GM19035 (cell line): ENCODE results near the gene ALDH1B1.
A peak's percentile ranks its signal among the peaks of the same experiment; 100 is the strongest.
"Not testable (repeated sequence)": the region's sequence is repeated elsewhere in the genome, so short reads cannot be mapped to it uniquely, and the experiment has no call there.

Experiments used
- ATAC-seq: cut with Tn5 transposase; IDR thresholded peaks from one replicate; pipeline ENCODE4 v1.9.1; 2021; ENCODE audit not compliant: unreplicated experiment

ALDH1B1 gene

DNA sequence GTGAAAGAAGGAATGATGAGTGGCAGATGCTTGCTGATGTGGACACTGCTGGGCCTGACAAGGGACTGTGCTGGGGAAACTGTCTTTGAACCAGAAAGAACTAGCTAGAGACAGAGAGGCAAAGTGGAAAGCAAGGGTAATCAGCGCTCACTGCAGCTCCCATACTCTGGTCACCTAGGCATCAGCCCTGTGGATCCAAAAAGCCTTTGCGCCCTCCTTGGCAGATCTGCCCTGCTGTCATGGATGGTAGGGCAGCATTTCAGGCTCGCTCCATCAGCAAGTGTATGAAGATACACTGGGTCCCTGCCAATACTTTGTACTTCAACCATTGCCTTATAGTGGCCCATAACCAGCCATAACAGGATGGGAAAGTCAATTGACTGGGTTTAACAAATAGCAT is 6.6 kb upstream of the ALDH1B1 start:
- ATAC-seq, result no peak

DNA sequence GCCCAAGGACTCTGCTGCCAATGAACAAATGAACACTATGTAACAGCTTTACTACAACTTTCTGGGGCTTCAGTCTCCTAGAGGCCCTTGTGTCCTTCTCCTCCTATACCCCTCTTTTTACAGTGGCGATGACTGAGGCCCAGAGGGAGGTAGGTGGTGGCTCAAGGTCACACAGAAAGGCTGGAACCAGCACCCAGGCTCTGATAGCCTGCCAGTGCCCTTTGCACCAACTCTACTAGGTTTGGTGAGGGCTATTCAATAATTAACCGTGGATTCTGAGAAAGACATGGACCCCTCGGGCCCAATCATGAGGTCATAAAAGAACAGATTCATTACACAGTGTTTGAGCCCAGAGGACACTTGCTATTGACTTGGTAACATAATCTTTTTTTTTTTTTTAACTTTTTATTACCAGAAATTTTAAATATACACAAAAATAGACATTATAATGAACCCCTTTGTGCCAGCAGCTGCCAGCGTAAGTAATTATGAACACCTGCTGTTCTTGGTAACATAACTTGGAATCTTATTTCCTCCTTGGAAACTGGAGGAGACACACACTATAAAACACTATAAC is 6.1 kb upstream of the ALDH1B1 start:
- ATAC-seq, result no peak

DNA sequence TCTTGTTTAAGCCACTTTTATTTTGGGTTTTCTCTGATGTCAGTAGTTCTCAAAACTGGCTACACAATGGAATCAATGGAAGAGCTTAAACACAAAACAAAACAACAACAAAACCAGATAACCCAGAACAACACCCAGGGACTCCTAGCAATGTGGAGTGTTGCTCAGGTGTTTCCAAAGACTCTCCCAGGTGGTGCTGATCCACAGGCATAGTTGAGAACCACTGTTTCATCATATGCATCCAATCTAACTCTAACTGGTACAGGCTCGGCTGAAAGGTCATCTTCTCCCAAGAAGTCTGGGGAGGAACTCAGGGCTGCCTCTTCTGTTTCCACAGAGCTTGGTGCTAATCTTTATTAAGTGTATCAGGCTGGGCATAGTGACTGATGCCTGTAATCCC is 5.4 kb upstream of the ALDH1B1 start:
- no peak for ATAC-seq

DNA sequence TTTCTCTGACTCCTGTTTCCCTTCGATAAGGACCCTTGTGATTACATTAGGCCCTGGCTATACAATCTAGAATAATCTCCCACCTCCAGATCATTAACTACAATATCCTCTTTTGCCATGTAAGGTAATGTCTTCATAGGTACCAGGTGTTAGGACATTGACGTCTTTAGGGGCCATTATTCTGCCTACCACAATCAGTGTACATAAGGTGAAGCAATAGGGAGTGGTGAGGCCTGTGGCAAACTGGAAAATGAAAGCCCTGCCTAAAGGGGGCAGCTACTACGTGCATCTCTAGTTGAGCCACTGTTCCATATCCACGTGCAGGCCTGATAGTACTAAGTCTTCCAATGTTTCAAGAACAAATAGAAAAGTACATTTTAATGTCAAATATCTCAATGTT is 4.8 kb upstream of the ALDH1B1 start:
- ATAC-seq, result no peak

DNA sequence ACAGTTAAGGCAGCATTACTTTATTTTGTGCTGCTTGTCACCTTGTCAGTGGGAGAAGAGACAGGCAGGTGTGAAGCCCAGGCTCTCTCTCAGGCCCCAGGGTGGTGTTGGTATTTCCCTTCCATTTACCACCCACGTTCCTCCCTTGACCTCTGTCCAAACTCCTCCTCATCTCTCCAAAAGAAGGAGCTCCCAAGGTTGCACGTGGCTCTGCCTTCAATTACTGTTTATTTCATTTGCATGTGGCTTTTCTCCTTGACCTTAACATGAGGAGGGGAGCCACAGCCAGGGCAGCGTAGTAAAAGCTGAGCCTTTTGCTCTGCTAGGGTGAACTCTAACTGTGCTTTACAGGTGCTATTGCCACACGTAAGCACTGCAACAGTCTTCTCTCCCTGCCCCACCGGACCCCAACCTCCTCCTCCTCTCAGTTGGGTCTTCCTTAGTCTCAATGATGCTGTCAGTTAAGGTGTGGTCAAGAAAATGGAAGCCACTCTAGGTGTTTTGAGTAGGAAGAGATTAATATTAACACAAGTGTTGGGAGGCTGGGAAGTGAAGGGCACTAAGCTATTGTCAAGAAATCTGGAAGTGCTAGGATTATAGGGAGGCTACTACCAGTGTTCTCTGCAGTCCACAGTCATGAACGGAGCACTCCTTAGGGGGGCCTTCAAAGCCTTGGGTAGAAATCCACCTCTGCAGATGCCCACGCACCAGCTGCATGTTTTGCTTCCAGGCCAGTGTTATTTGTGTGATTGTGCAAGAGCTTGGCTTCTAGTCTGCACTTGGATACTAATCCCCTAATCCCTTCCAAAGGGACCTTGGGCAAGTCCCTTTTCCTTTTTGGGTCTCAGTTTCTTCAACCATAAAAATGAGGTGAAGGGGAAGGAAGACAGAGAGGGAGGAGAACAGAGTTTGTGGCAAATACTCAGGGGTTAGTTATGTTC is 3.9 kb upstream of the ALDH1B1 start:
- ATAC-seq, result no peak

DNA sequence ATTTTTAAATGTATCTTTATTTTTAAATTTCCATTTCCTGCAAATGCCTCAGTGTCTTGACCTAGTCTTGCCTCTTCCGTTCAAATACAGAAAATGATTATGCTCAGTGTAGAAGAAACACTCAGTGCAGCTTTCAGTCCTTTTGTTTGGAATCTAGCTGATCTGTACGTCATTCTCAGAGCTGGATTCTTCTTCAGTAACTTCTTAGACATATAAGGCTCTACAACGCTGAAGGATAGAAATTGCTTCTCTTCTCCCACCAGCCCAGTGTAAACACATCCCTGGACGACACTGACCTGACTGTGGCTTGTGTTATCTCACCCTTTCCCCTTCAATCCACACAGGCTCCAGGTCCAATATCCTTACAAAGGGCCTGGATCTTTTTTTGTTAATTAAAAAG is 3.2 kb upstream of the ALDH1B1 start:
- no peak for ATAC-seq

DNA sequence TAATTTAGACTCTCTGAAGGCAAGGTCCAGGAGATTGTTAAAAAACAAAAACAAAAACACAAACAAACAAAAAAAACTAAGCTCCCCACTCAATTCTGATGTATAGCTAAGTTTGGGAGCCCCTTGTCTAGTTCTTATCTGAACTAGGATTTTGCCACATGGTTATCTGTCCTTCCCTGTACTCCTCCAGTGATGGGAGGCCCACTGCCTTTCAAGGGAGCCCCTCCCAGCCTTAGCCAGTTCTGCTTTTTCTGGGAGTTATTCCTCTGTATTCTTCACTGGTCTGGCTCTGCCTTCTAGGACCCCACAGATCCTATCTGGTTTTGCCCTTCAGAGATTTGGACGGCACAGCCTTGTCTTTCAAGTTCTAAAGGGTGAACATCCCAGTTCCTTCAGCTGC is 2.1 kb upstream of the ALDH1B1 start:
- no peak for ATAC-seq

DNA sequence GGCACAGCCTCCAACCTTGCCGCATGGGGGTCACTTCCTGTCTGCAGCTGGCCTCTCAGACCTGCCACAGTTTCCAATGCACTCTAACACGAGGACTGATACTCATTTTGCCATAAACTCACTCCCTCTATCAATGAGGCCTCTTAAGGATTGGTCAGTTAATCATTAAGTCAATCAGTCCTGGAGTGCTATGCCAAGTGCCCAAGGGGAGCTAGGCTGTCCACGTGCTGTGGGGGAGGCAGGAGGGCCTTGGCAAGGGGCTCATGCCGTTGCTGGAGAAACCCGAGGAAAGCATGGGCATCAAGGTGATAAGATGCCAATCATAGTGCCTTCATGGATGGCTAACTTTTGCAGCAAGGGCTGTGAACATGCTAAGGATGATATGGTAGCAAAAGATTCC is 1.7 kb upstream of the ALDH1B1 start:
- ATAC-seq, result no peak

DNA sequence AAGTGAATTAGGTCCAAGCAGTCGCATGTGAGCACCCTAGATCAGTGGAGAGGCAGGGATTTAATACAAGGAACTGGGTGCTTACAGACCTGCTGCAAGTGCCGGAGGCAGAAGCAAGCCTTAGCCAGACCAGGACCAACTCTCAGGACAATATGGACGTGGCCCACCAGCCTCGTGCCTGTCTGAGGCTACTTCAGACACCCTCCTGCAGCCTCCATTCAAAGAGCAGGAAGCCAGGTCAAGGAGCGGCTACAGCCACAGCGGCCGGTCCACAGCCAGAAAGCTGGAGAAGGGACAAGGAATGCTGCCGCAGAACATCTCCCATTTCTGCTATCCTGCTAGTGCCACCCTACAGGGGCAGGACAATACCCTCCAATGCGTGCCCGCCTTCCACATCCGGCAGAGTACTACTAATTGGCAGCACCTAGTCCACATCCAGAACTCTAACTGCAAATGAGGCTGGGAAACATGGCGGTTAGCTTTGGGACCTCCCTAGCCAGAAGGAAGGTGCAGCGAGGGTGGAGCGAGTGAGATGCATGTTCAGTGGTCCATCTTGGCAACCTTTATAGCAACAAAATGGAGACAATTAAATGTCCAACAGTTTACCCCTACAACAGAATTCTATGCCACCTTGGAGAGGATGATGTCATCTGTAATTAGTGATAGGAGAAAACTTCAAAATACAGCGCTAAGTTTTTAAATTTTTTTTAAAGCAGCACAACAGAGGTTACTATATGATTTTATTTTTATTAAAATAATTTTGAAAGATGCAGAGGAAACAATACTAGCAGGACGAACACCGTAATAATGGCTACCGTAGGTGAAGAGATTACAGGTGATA is 1.0 kb upstream of the ALDH1B1 start:
- ATAC-seq, result no peak

DNA sequence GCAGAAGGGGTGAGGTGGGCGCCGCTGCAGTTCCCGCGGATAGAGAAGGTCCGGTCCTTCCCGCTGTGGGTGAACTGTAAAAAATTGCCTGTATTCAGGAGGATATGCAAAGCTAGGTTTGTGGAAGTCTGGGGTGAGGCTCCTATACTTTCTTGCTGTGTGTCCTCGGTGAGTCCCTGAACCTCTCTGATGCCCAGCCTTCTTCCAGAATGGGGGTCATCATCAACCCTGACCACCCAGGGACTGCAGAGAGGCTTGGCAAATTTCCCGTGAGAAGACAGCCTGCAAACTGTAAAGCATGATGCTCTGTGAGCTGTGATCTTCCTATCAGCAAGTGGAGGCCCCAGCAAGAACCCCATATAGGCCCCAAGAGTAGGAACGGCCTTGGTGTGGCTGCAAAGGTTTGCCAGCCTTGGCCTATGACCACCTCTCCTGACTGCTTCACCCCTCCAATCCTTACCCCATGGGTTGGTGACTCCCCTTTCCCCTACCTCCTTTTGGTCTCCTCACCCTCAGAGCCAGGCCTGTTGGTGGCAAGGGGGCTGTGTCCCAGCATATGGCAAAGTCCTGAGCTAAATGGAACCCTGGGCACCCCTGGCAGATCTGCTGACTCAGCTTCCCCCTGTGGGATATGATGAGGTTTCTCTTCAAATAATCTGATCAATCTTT is 760 bp downstream of the ALDH1B1 start:
- ATAC-seq, result no peak

DNA sequence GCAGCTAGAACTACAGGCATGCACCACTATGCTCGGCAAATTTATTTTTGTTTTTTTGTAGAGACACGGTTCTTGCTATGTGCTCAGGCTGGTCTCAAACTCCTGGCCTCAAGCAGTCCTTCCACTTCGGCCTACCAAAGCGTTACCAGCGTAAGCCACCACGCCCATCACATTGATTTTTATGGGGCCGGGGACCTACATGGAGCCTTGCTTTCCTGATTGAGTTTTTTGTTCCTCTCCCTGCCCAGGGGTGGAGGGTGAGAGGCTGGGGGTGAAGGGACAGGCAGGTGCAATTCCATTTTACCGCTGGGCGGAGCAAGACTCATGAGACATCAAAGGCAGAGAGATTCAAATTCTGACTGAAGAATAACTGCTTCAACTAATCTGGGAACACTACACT is 1.9 kb downstream of the ALDH1B1 start:
- no peak for ATAC-seq

DNA sequence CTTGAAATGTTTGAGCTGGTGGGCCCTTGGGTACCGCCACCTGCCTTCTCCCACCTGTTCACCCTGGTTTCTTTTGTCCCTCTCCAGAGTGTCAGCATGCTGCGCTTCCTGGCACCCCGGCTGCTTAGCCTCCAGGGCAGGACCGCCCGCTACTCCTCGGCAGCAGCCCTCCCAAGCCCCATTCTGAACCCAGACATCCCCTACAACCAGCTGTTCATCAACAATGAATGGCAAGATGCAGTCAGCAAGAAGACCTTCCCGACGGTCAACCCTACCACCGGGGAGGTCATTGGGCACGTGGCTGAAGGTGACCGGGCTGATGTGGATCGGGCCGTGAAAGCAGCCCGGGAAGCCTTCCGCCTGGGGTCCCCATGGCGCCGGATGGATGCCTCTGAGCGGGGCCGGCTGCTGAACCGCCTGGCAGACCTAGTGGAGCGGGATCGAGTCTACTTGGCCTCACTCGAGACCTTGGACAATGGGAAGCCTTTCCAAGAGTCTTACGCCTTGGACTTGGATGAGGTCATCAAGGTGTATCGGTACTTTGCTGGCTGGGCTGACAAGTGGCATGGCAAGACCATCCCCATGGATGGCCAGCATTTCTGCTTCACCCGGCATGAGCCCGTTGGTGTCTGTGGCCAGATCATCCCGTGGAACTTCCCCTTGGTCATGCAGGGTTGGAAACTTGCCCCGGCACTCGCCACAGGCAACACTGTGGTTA is 3.3 kb downstream of the ALDH1B1 start:
- ATAC-seq, result no peak

DNA sequence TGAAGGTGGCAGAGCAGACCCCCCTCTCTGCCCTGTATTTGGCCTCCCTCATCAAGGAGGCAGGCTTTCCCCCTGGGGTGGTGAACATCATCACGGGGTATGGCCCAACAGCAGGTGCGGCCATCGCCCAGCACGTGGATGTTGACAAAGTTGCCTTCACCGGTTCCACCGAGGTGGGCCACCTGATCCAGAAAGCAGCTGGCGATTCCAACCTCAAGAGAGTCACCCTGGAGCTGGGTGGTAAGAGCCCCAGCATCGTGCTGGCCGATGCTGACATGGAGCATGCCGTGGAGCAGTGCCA is 3.8 kb downstream of the ALDH1B1 start:
- ATAC-seq, result no peak

DNA sequence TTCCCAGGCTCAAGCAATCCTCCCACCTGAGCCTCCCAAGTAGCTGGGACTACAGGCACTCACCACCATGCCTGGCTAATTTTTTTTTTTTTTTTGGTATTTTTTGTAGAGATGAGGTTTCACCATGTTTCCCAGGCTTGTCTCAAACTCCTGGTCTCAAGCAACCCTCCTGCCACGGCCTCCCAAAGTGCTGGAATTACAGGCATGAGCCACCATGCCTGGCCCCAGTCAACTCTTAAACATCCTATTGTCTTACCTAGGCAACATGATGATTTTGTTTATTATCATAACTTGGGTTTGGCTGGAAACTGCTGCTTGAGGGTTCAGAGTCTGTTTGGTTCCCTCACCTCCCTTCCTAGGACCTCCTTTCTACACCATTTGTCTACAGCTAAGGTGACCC is 6.7 kb downstream of the ALDH1B1 start:
- not testable (repeated sequence) for ATAC-seq

DNA sequence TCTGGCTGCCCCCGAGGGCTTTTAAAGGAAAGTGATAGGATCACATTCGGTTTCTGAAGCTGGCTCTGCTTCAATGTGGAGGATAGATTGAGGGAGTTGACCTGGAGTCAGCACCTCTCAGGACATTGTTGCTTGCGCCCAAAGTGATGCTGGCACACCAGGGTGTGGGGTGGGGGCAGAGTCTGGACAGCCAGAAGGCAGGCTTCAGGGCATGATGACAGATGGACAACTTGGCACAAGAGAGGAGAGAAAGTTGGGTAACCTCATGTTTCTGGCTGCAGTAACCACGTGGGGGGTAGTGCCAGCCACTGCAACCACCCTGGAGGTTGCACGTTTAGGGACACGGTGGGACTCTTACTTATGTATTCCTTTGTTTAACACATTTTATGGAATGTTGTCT is 9.5 kb downstream of the ALDH1B1 start:
- no peak for ATAC-seq

DNA sequence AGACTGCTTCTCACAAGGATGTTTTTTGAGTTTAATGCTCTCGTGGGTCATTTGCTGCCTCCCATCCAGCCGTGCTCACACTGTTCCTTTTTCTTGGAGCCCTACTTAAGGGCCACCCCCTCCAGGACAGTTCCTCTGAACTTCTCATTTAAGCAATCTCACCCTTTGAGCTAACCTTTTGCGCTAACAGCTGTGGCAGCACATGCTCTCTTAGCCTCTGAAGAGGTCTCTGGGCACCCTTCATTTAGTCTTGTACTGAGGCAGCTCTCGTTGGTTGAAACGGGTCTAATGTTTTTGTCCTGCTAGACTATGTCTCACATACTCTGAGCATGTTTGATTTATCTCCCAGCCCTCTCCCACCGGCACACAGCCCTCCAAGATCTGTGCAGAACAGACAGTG is 11.8 kb downstream of the ALDH1B1 start:
- no peak for ATAC-seq

DNA sequence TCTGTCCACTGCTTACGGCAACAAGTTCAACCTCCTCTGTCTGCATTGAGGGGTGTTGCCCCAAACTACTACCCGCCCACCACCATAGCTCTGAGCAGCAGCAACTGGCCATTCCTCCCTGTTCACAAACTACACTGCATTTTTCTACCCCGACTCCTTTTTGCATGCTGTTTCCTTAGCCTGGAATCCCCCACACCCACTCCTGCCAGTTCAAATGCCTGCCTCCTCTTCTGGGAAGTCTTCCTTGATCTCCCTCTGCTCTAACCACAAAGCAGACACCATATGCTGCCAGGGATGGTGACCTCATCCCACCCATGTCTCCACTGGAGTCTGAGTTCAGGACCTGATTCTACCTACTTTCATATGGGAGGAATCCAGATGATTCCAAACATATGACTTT is 13.3 kb downstream of the ALDH1B1 start:
- ATAC-seq, result no peak

DNA sequence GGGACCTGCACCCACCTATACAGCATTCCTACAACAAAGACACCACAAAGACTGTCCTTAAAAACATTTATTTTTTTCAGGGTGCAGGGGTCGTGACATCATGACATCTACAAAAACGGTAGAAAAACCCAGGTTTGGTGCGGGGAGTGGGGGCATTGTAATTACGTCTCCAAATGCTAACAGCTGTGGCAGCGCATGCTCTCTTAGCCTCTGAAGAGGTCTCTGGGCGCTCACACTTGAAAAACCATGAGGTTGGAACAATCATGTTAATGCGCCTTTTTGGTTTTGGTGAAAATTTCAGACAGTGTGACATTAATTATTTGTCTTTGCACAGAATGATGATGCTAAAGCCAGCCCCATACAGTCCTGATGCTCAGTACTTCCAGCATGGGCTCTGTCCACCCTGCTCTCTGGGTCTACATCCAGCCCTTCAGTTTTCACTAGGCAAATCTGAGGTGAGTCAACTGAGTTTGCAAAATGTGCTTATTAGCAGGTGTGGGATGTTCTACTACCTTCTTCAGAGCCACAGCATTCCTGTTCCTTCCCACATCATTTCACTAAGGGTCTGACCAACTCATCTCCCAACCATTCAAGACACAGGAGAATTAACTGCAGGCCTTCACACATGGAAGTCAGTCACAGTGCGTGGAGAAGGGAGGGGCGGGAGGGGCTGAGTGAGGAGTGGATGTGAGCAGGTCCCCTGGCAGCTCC is 14.1 kb downstream of the ALDH1B1 start:
- no peak for ATAC-seq

DNA sequence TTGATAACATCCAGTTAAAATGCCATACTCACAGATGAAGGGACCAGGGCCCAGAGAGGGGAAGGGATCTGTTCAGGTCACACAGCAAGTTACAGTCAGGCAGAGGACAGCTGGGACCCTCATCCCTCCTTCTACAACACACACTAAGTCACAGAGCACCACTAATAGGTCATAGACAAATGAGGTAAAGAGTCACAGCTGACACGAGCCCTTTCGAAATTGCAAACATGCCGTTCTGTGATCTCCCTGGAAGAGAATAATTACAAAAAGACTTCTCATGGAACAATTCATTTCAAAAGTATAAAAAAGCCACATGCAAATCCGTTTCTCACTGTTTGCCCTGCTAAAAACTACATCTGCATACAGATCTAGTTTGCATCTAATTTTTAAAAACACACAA is 16.2 kb downstream of the ALDH1B1 start:
- peak; percentile 74 for ATAC-seq

DNA sequence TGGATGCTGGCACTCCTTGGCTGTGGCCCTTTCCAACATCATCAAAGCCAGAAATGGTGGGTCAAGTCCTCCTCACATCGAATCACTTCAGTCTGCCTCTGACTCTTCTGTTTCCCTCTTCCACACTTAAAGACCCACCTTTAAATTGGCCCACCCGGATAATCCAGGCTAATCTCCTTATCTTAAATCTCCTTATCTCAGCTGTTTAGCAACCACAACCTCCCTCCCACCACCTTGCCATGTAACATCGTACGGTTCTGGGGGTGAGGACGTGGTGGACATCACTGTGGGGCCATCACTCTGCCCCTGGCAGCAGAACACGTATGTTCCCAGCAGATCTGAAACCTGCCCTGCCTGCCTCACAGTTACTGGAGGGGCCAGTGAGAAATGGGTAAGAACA is 20.2 kb downstream of the ALDH1B1 start:
- ATAC-seq, result no peak
